H9 (cell line): ENCODE results near the gene STH. TPM values are rescaled to one million over a fixed set of nuclear protein-coding genes. Genes with fewer than 3 reads are reported as not detected.
A peak's percentile ranks its signal among the peaks of the same experiment; 100 is the strongest.

ENCODE experiments used
- DNase-seq: peaks from one replicate; pipeline ENCODE4 v3.0.0-alpha.2; 2017
- H2AFZ ChIP-seq: one replicate; pipeline ENCODE4 v1.6.1; 2013; ENCODE audit warnings: mild to moderate bottlenecking, low read length, control low read depth, moderate library complexity
- H2AK5ac ChIP-seq: 2 replicates; pipeline ENCODE4 v1.6.1; 2013; ENCODE audit warnings: low read length, control low read depth, mixed read lengths; ENCODE audit not compliant: insufficient read length
- H2BK120ac ChIP-seq: one replicate; pipeline ENCODE4 v1.6.1; 2013; ENCODE audit warnings: low read depth, mild to moderate bottlenecking, low read length, control low read depth, inconsistent platforms; ENCODE audit not compliant: poor library complexity, severe bottlenecking
- H2BK12ac ChIP-seq: 2 replicates; pipeline ENCODE4 v1.6.1; 2013; ENCODE audit warnings: low read length, control low read depth, mixed read lengths, low read depth; ENCODE audit not compliant: insufficient read length
- H2BK15ac ChIP-seq: 2 replicates; pipeline ENCODE4 v1.6.1; 2013; ENCODE audit warnings: low read depth, low read length, control low read depth
- H2BK20ac ChIP-seq: one replicate; pipeline ENCODE4 v1.6.1; 2013; ENCODE audit warnings: low read depth, mild to moderate bottlenecking, low read length, control low read depth, inconsistent platforms; ENCODE audit not compliant: poor library complexity, severe bottlenecking
- H2BK5ac ChIP-seq: 2 replicates; pipeline ENCODE4 v1.6.1; 2013; ENCODE audit warnings: low read length, control low read depth, mixed read lengths; ENCODE audit not compliant: insufficient read length
- H3K14ac ChIP-seq: 2 replicates; pipeline ENCODE4 v1.6.1; 2013; ENCODE audit warnings: low read length, control low read depth; ENCODE audit not compliant: insufficient read depth
- H3K18ac ChIP-seq: 2 replicates; pipeline ENCODE4 v1.6.1; 2013; ENCODE audit warnings: low read depth, mild to moderate bottlenecking, mixed read lengths, low read length, control low read depth; ENCODE audit not compliant: insufficient read length
- H3K23ac ChIP-seq: 2 replicates; pipeline ENCODE4 v1.6.1; 2013; ENCODE audit warnings: low read length, control low read depth, mixed read lengths, low read depth; ENCODE audit not compliant: insufficient read length
- H3K23me2 ChIP-seq: 2 replicates; pipeline ENCODE4 v1.6.1; 2013; ENCODE audit warnings: low read depth, mild to moderate bottlenecking, mixed read lengths, low read length, control low read depth; ENCODE audit not compliant: insufficient read length, poor library complexity, severe bottlenecking
- H3K27ac ChIP-seq: 2 replicates; pipeline ENCODE4 v1.5.1; 2013; ENCODE audit warnings: low read length, control low read depth, mixed read lengths, low read depth; ENCODE audit not compliant: insufficient read length
- H3K27me3 ChIP-seq: 2 replicates; pipeline ENCODE4 v1.6.1; 2013; ENCODE audit warnings: low read length, control low read depth, inconsistent platforms; ENCODE audit not compliant: insufficient read depth
- H3K4ac ChIP-seq: 2 replicates; pipeline ENCODE4 v1.6.1; 2013; ENCODE audit warnings: low read depth, mild to moderate bottlenecking, control low read depth, inconsistent platforms, low read length, moderate library complexity
- H3K4me1 ChIP-seq: 2 replicates; pipeline ENCODE4 v1.6.1; 2013; ENCODE audit warnings: low read length, control low read depth, inconsistent platforms; ENCODE audit not compliant: insufficient read depth
- H3K4me2 ChIP-seq: 2 replicates; pipeline ENCODE4 v1.6.1; 2013; ENCODE audit warnings: low read length, control low read depth, mixed read lengths; ENCODE audit not compliant: insufficient read length, insufficient read depth
- H3K56ac ChIP-seq: 2 replicates; pipeline ENCODE4 v1.6.1; 2013; ENCODE audit warnings: low read depth, mild to moderate bottlenecking, mixed read lengths, low read length, control low read depth; ENCODE audit not compliant: insufficient read length
- H3K79me1 ChIP-seq: 2 replicates; pipeline ENCODE4 v1.6.1; 2013; ENCODE audit warnings: low read depth, mild to moderate bottlenecking, moderate library complexity, low read length, control low read depth, inconsistent platforms; ENCODE audit not compliant: insufficient read depth, poor library complexity, severe bottlenecking
- H3K79me2 ChIP-seq: 2 replicates; pipeline ENCODE4 v1.6.1; 2013; ENCODE audit warnings: low read length, control low read depth, inconsistent platforms; ENCODE audit not compliant: insufficient read depth
- H3K9ac ChIP-seq: 2 replicates; pipeline ENCODE4 v1.6.1; 2013; ENCODE audit warnings: low read length, control low read depth, mixed read lengths; ENCODE audit not compliant: insufficient read length; ENCODE audit errors: extremely low read depth
- H3K9me3 ChIP-seq: one replicate; pipeline ENCODE4 v1.6.1; 2013; ENCODE audit warnings: low read depth, low read length, inconsistent platforms; ENCODE audit not compliant: control insufficient read depth
- H3T11ph ChIP-seq: one replicate; pipeline ENCODE4 v1.6.1; 2013; ENCODE audit warnings: mild to moderate bottlenecking, low read length, control low read depth, inconsistent platforms
- H4K20me1 ChIP-seq: one replicate; pipeline ENCODE4 v1.6.1; 2013; ENCODE audit not compliant: control insufficient read depth, insufficient read length, insufficient read depth
- H4K5ac ChIP-seq: 2 replicates; pipeline ENCODE4 v1.6.1; 2013; ENCODE audit warnings: low read depth, mild to moderate bottlenecking, mixed read lengths, low read length, control low read depth; ENCODE audit not compliant: insufficient read length
- H4K8ac ChIP-seq: replicated peaks from 2 replicates; pipeline ENCODE4 v1.6.1; 2013; ENCODE audit warnings: low read length, control low read depth, mixed read lengths, low read depth; ENCODE audit not compliant: insufficient read length
- H4K91ac ChIP-seq: 2 replicates; pipeline ENCODE4 v1.6.1; 2013; ENCODE audit warnings: low read depth, mild to moderate bottlenecking, moderate library complexity, mixed read lengths, low read length, control low read depth; ENCODE audit not compliant: insufficient read length
- H3K27ac Mint-ChIP-seq, 3 experiments: 2 replicates in 2 of 3; 3 replicates in 1 of 3; pipeline ENCODE4 v1.8.0; 2020 to 2021; ENCODE audit warnings: mixed read lengths in 3 of 3, mild to moderate bottlenecking in 1 of 3, moderate library complexity in 1 of 3
- H3K27me3 Mint-ChIP-seq: 2 replicates; pipeline ENCODE4 v1.8.0; 2021; ENCODE audit warnings: low read depth, mild to moderate bottlenecking, moderate library complexity, mixed read lengths
- H3K36me3 Mint-ChIP-seq, 3 experiments: 2 replicates in 2 of 3; 3 replicates in 1 of 3; pipeline ENCODE4 v1.8.0; 2020 to 2021; ENCODE audit warnings: low read depth in 3 of 3, mixed read lengths in 3 of 3; ENCODE audit not compliant: insufficient read depth in 1 of 3
- H3K4me1 Mint-ChIP-seq, 2 experiments: 2 replicates each; pipeline ENCODE4 v1.8.0; 2020; ENCODE audit warnings: mixed read lengths in 2 of 2
- H3K4me3 Mint-ChIP-seq, 2 experiments: 2 replicates in 1 of 2; 3 replicates in 1 of 2; pipeline ENCODE4 v1.8.0; 2020 to 2021; ENCODE audit warnings: mild to moderate bottlenecking in 2 of 2, mixed read lengths in 2 of 2, moderate library complexity in 1 of 2
- H3K9me3 Mint-ChIP-seq, 2 experiments: 2 replicates in 1 of 2; 3 replicates in 1 of 2; pipeline ENCODE4 v1.8.0; 2020; ENCODE audit warnings: mild to moderate bottlenecking in 2 of 2, mixed read lengths in 2 of 2, moderate library complexity in 1 of 2
- CTCF ChIP-seq: fragments of 200-600 bp; sonication (generic); conservative IDR thresholded peaks from 3 replicates; pipeline ENCODE4 v1.8.0; 2021; ENCODE audit warnings: antibody characterized with exemption, mild to moderate bottlenecking
- WGBS: extraction: QIAGEN DNeasy Blood & Tissue Kit; methylation state at CpG from one replicate; pipeline ENCODE4 v1.1.7; 2013; ENCODE audit warnings: missing lambda C conversion rate, low lambda C conversion rate, mixed read lengths; ENCODE audit not compliant: insufficient read length; ENCODE audit errors: extremely low coverage; 5-methylcytosine and 5-hydroxymethylcytosine counted together
- total RNA-seq: library from RNA; stranded (reverse); gene quantifications from 2 replicates; pipeline ENCODE4 v1.2.1, GENCODE V29; 2021

STH gene
- total RNA-seq, 1 experiment from 2014 or later: not detected

DNA sequence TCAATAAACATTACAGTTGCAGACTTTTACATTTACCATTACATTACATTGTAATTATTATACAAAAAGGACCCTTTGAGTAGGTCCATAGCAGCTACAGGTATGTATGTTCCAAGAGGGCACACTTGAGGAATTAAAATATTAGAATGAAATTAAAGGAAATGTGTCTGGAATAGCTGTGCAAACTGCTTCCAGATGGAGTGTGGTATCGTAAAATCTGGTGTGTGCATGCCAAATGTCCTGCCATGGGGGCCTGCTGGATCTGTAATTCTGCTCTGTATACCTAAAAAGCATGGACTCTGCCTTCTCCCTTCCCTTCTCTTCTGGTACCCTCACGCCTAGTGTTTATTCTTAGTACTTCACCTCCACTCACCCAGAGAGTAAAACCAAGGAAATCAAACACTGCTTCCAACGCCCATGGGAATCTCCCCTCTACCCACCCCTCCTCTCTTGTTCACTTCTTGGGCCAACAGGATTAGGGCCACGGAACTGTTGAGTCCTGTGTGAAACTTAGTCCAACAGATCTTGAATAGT lies 38.7 kb downstream of the STH start:
- Mint-ChIP-seq H3K4me3 (no peak overlapping the region), H3K27me3 (peaks cover 2% of the 10 kb centered on the region; the same call in 1 of the 2 replicates), H3K27ac (peak overlapping the region in 2 of 3 experiments; percentile 13 to 53; a peak in 3 of 7 replicates), H3K4me1 (no peaks in the 10 kb centered on the region), H3K36me3 (peaks cover 41 to 93% (median 90%) of the 10 kb centered on the region in 3 experiments), H3K9me3 (no peaks in the 10 kb centered on the region)
- no peak overlapping the region for H3K23ac ChIP-seq
- H3K14ac ChIP-seq: no peak overlapping the region
- no peaks in the 10 kb centered on the region for H3K27me3 ChIP-seq
- H4K91ac ChIP-seq: no peak overlapping the region
- no peak overlapping the region for H3K18ac ChIP-seq
- H2AK5ac ChIP-seq: no peak overlapping the region
- no peak overlapping the region for H3K9ac ChIP-seq
- H3K4me2 ChIP-seq: no peak overlapping the region
- H3K4ac ChIP-seq: no peak overlapping the region
- WGBS: no CpG with 5 or more reads among the region's 4 CpGs
- H3T11ph ChIP-seq: no peak overlapping the region
- no peak overlapping the region for H4K5ac ChIP-seq
- no peak overlapping the region for H3K27ac ChIP-seq
- H3K56ac ChIP-seq: no peak overlapping the region
- no peak overlapping the region for H2BK20ac ChIP-seq
- no peaks in the 10 kb centered on the region for H3K23me2 ChIP-seq
- H4K8ac ChIP-seq: no peak overlapping the region
- TF ChIP-seq CTCF: no peak
- H3K79me1 ChIP-seq: no peaks in the 10 kb centered on the region
- no peaks in the 10 kb centered on the region for H3K79me2 ChIP-seq
- no peaks in the 10 kb centered on the region for H4K20me1 ChIP-seq
- H2BK120ac ChIP-seq: no peak overlapping the region
- no peaks in the 10 kb centered on the region for H3K9me3 ChIP-seq
- no peak overlapping the region for H2BK12ac ChIP-seq
- H3K4me1 ChIP-seq: no peaks in the 10 kb centered on the region
- DNase-seq: no peak
- H2AFZ ChIP-seq: no peak overlapping the region
- no peak overlapping the region for H2BK15ac ChIP-seq
- no peak overlapping the region for H2BK5ac ChIP-seq
